OCI-LY1 (cell line): Measurements from ENCODE around the gene TMEM156.

ENCODE experiments used
- H2AFZ ChIP-seq: fragments of 200-600 bp; sonication (generic), shearing (Covaris generic); 2 replicates; pipeline ENCODE4 v1.6.0; 2014; ENCODE audit warnings: antibody characterized with exemption, mild to moderate bottlenecking, low read length
- H3F3A ChIP-seq: fragments of 200-600 bp; sonication (generic), shearing (Covaris generic); 2 replicates; pipeline ENCODE4 v1.6.0; 2014; ENCODE audit warnings: mild to moderate bottlenecking, antibody characterized with exemption, low read length, moderate library complexity; ENCODE audit not compliant: insufficient read depth
- H3K27ac ChIP-seq: fragments of 200-600 bp; sonication (generic); 2 replicates; pipeline ENCODE4 v1.5.1; 2014; ENCODE audit warnings: low read length, mixed run types, mild to moderate bottlenecking, low read depth; ENCODE audit not compliant: poor library complexity, severe bottlenecking
- H3K27me3 ChIP-seq: fragments of 200-600 bp; sonication (generic); 2 replicates; pipeline ENCODE4 v1.6.0; 2014; ENCODE audit warnings: antibody characterized with exemption, mild to moderate bottlenecking, low read length, moderate library complexity; ENCODE audit not compliant: insufficient read depth
- H3K36me3 ChIP-seq: fragments of 200-600 bp; sonication (generic); 2 replicates; pipeline ENCODE4 v1.6.1; 2014; ENCODE audit warnings: mild to moderate bottlenecking, antibody characterized with exemption, low read length, moderate library complexity, mixed read lengths; ENCODE audit not compliant: insufficient read depth
- H3K4me1 ChIP-seq: fragments of 200-600 bp; sonication (generic); 2 replicates; pipeline ENCODE4 v1.5.1; 2014; ENCODE audit warnings: mild to moderate bottlenecking, low read length, moderate library complexity; ENCODE audit not compliant: insufficient read depth, severe bottlenecking
- H3K4me2 ChIP-seq: fragments of 200-600 bp; sonication (generic), shearing (Covaris generic); 2 replicates; pipeline ENCODE4 v1.6.1; 2014; ENCODE audit warnings: low read length
- H3K4me3 ChIP-seq: fragments of 200-600 bp; sonication (generic); 2 replicates; pipeline ENCODE4 v1.5.1; 2014; ENCODE audit warnings: low read length, low read depth, mild to moderate bottlenecking, mixed read lengths; ENCODE audit not compliant: poor library complexity, severe bottlenecking
- H3K79me2 ChIP-seq: fragments of 200-600 bp; shearing (Covaris generic); 2 replicates; pipeline ENCODE4 v1.6.1; 2016; ENCODE audit warnings: mixed run types, low read length, mixed read lengths; ENCODE audit not compliant: insufficient read depth
- H3K9ac ChIP-seq: fragments of 200-600 bp; sonication (generic), shearing (Covaris generic); 2 replicates; pipeline ENCODE4 v1.6.1; 2014; ENCODE audit warnings: mild to moderate bottlenecking, low read length, mixed read lengths
- H3K9me2 ChIP-seq: fragments of 200-600 bp; sonication (generic), shearing (Covaris generic); 2 replicates; pipeline ENCODE4 v1.6.1; 2014; ENCODE audit warnings: low read depth, mild to moderate bottlenecking, low read length, mixed read lengths
- H3K9me3 ChIP-seq: fragments of 200-600 bp; shearing (Covaris generic); 2 replicates; pipeline ENCODE4 v1.6.1; 2014; ENCODE audit warnings: low read length, mixed read lengths
- H4K20me1 ChIP-seq: fragments of 200-600 bp; sonication (generic), shearing (Covaris generic); 2 replicates; pipeline ENCODE4 v1.6.0; 2016; ENCODE audit warnings: mild to moderate bottlenecking, low read length; ENCODE audit not compliant: insufficient read depth
- EZH2 ChIP-seq: fragments of 200-600 bp; sonication (generic), shearing (Covaris generic); IDR thresholded peaks from 2 replicates; pipeline ENCODE4 v1.8.0; 2017; ENCODE audit warnings: borderline replicate concordance, mixed run types, mild to moderate bottlenecking, antibody characterized with exemption, low read length, moderate library complexity, mixed read lengths
- TF ChIP-seq, protein P1 (sequence below): fragments of 200-600 bp; sonication (generic), shearing (Covaris generic); IDR thresholded peaks from 2 replicates; pipeline ENCODE4 v1.5.1; 2017; ENCODE audit warnings: mild to moderate bottlenecking, antibody characterized with exemption, low read length, moderate library complexity, mixed read lengths

The TMEM156 gene

DNA sequence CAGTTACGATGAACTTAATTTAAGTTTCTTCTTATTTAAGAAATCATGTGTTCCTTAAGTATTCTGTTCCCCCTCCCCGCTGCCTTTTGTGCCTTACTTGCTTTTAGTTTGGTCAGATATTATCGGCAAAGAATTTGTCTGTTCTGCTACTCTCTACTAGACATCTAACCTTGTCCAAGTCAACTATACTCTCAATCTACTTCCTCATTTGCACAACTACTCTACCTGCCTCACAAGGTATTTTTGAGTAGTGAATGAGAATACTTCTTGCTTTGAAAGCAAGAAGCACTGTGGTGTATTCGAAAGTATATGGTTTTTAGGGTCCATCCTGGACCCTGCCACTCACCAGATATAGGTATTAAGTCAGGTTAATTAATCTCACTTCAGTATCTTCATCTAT lies 21.8 kb upstream of the TMEM156 start:
- H3K27ac ChIP-seq, result peak overlapping the region; percentile 3
- H3K9me2 ChIP-seq, result no peaks in the 10 kb centered on the region
- H3K4me2 ChIP-seq, result peak overlapping the region; percentile 39

DNA sequence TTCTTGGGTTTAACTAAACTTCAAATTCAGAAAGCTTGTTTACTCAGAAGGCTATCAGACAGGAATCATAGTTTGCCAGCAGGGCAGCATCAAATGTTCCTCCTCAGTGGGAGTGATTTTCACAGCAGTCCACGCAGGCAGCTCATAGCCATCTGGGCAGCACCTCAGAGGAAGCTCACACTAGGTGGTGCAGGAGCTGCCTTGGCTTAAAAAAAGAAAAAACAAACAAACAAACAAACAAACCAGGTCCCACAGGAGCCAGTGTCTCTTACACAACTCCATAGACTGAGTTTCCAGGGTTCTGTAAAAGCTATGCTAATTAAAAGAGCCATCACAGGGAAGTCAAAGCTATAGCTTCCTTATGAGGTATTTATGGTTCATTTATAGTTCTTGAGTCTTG lies 19.3 kb upstream of the TMEM156 start:
- Histone ChIP-seq H3K9me2 (no peaks in the 10 kb centered on the region), H3K4me3 (no peak overlapping the region), H3K36me3 (peaks cover 10% of the 10 kb centered on the region; the same call in 1 of the 2 replicates), H3K79me2 (peaks cover 93% of the 10 kb centered on the region), H3F3A (no peaks in the 10 kb centered on the region), H3K4me1 (peaks cover 66% of the 10 kb centered on the region), H2AFZ (no peak overlapping the region), H3K9ac (no peak overlapping the region), H3K9me3 (no peaks in the 10 kb centered on the region), H3K4me2 (no peak overlapping the region), H4K20me1 (no peaks in the 10 kb centered on the region), H3K27me3 (no peaks in the 10 kb centered on the region), H3K27ac (no peak overlapping the region)
- TF ChIP-seq, protein P1, sequence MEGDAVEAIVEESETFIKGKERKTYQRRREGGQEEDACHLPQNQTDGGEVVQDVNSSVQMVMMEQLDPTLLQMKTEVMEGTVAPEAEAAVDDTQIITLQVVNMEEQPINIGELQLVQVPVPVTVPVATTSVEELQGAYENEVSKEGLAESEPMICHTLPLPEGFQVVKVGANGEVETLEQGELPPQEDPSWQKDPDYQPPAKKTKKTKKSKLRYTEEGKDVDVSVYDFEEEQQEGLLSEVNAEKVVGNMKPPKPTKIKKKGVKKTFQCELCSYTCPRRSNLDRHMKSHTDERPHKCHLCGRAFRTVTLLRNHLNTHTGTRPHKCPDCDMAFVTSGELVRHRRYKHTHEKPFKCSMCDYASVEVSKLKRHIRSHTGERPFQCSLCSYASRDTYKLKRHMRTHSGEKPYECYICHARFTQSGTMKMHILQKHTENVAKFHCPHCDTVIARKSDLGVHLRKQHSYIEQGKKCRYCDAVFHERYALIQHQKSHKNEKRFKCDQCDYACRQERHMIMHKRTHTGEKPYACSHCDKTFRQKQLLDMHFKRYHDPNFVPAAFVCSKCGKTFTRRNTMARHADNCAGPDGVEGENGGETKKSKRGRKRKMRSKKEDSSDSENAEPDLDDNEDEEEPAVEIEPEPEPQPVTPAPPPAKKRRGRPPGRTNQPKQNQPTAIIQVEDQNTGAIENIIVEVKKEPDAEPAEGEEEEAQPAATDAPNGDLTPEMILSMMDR, result no peak
- no peak for TF ChIP-seq EZH2

More for the DNA sequence above, 21.8 kb upstream of the TMEM156 start:
- Histone ChIP-seq H3K9ac (no peak overlapping the region; the same call in 1 of the 2 replicates), H3K9me3 (no peaks in the 10 kb centered on the region), H3K79me2 (peaks cover 95% of the 10 kb centered on the region), H4K20me1 (no peaks in the 10 kb centered on the region), H2AFZ (no peak overlapping the region), H3K4me1 (peaks cover 43% of the 10 kb centered on the region), H3K4me3 (no peak overlapping the region), H3K36me3 (peaks cover 5% of the 10 kb centered on the region; the same call in 1 of the 2 replicates), H3K27me3 (no peaks in the 10 kb centered on the region), H3F3A (no peaks in the 10 kb centered on the region)
- no peak for TF ChIP-seq EZH2
- TF ChIP-seq, protein P1, result no peak

DNA sequence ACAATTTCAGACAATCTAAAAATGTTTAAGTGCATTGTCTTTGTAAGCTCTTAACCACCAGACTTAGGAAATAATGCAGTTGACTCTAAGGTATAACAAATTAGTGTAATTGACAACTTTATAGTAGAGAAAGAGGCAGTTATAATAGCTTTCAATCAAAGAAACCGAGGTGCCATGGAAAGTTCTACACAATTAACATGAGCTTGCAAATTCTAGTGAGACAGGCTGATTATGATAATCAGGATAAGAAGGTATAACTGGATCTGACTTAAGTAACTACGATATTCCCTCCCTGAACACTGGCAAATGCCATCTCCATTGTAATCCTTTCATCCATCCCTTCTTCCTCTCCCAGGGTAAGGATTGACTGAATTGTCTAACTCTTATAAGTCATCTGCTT lies 18.4 kb upstream of the TMEM156 start:
- Histone ChIP-seq H3K27ac (peak overlapping the region; percentile 14), H3K4me1 (peaks cover 74% of the 10 kb centered on the region), H2AFZ (no peak overlapping the region), H4K20me1 (no peaks in the 10 kb centered on the region), H3F3A (no peaks in the 10 kb centered on the region), H3K4me2 (no peak overlapping the region), H3K27me3 (no peaks in the 10 kb centered on the region), H3K36me3 (peaks cover 10% of the 10 kb centered on the region; the same call in 1 of the 2 replicates), H3K9me2 (no peaks in the 10 kb centered on the region), H3K4me3 (no peak overlapping the region), H3K9me3 (no peaks in the 10 kb centered on the region), H3K79me2 (peaks cover 92% of the 10 kb centered on the region), H3K9ac (no peak overlapping the region)
- TF ChIP-seq, protein P1, result no peak
- TF ChIP-seq EZH2, result no peak
